HepG2 (cell line): ENCODE data around the gene SLCO3A1. TPM values are rescaled to one million over a fixed set of nuclear protein-coding genes. Genes with fewer than 3 reads are reported as not detected.

Source experiments
- ATAC-seq: fragments of 200-7000 bp; cut with Tn5 transposase; 3 replicates; pipeline ENCODE4 v1.9.1; 2020; ENCODE audit warnings: mild to moderate bottlenecking, moderate library complexity
- BruUV-seq: library from RNA; stranded (reverse); fragments of 400-500 nt; replicated peaks from 2 replicates; lab custom pipeline; 2021; lab: Mats Ljungman, UMichigan
- CTCF ChIA-PET: fragments of 300-600 bp; formaldehyde crosslinking; extraction: SDS; loops from one replicate; lab custom pipeline; 2021; ENCODE audit warnings: low total read pairs, inconsistent platforms, low intra/inter-chr PET ratio; lab: Yijun Ruan, JAX
- POLR2A ChIA-PET: fragments of 350-600 bp; sonication (Branson Sonifier 250); formaldehyde crosslinking; loops from one replicate; lab custom pipeline; 2020; ENCODE audit warnings: antibody characterized with exemption, inconsistent platforms; lab: Yijun Ruan, JAX
- DNase-seq: peaks from one replicate; pipeline ENCODE4 v3.0.0-alpha.2; 2015; ENCODE audit warnings: low spot score
- FAIRE-seq: peaks from 3 replicates; lab custom pipeline; 2011; peaks lifted over from hg19 to GRCh38; lab: Jason Lieb, UNC
- H2AFZ ChIP-seq: one replicate; pipeline ENCODE4 v1.6.1; 2011; ENCODE audit warnings: low read length, inconsistent platforms
- H3K27ac ChIP-seq: fragments of 300-600 bp; 3 replicates; pipeline ENCODE4 v1.8.0; 2011; ENCODE audit warnings: mixed run types, mild to moderate bottlenecking, mixed read lengths, low read length, inconsistent platforms; ENCODE audit not compliant: insufficient read depth; ENCODE audit errors: extremely low read length
- H3K27me3 ChIP-seq, 2 experiments: fragments of 200-600 bp in 1 of 2; 2 replicates in 1 of 2; 3 replicates in 1 of 2; pipeline versions ENCODE4 v1.6.0 to v1.8.0; 2011; ENCODE audit warnings: low read length in 2 of 2, mild to moderate bottlenecking in 2 of 2, moderate library complexity in 2 of 2, inconsistent platforms in 1 of 2; ENCODE audit not compliant: insufficient read depth in 2 of 2, control insufficient read depth in 1 of 2
- H3K36me3 ChIP-seq, 2 experiments: fragments of 200-600 bp in 1 of 2; replicated peaks in 1 of 2; 2 replicates in 1 of 2; 3 replicates in 1 of 2; pipeline versions ENCODE4 v1.5.1 to v1.8.0; 2011; ENCODE audit warnings: low read length in 2 of 2, inconsistent platforms in 1 of 2; ENCODE audit not compliant: insufficient read depth in 2 of 2, control insufficient read depth in 1 of 2
- H3K4me1 ChIP-seq: 2 replicates; pipeline ENCODE4 v1.5.1; 2012; ENCODE audit warnings: low read length, inconsistent platforms; ENCODE audit not compliant: insufficient read depth
- H3K4me2 ChIP-seq: 2 replicates; pipeline ENCODE4 v1.6.0; 2011; ENCODE audit warnings: low read depth, low read length, inconsistent platforms
- H3K4me3 ChIP-seq, 3 experiments: fragments of 200-600 bp in 1 of 3; sonication (generic), shearing (Covaris generic) in 1 of 3; replicated peaks in 1 of 3; 2 replicates each; pipeline ENCODE4 v1.5.1; 2011 to 2016; ENCODE audit warnings: low read length in 3 of 3, inconsistent platforms in 2 of 3, low read depth in 2 of 3, mild to moderate bottlenecking in 2 of 3, control low read depth in 1 of 3, mixed read lengths in 1 of 3; ENCODE audit not compliant: insufficient read depth in 1 of 3
- H3K79me2 ChIP-seq: one replicate; pipeline ENCODE4 v1.6.1; 2011; ENCODE audit warnings: low read length, inconsistent platforms; ENCODE audit not compliant: insufficient read depth
- H3K9ac ChIP-seq: 2 replicates; pipeline ENCODE4 v1.6.0; 2011; ENCODE audit warnings: mild to moderate bottlenecking, low read depth, low read length, inconsistent platforms; ENCODE audit not compliant: insufficient read depth
- H3K9me3 ChIP-seq: 2 replicates; pipeline ENCODE4 v1.5.1; 2012; ENCODE audit warnings: mild to moderate bottlenecking, low read length
- H4K20me1 ChIP-seq: 2 replicates; pipeline ENCODE4 v1.6.0; 2011; ENCODE audit warnings: inconsistent platforms, mild to moderate bottlenecking, low read length, moderate library complexity; ENCODE audit not compliant: insufficient read depth
- ARHGAP35 ChIP-seq: sonication (generic); formaldehyde crosslinking; IDR thresholded peaks from 2 replicates; pipeline ENCODE4 v1.9.0; 2022; ENCODE audit warnings: mild to moderate bottlenecking, inconsistent platforms, moderate library complexity, missing genetic modification reagents, borderline replicate concordance
- ELK4 ChIP-seq: sonication (generic); formaldehyde crosslinking; IDR thresholded peaks from 2 replicates; pipeline ENCODE4 v1.9.0; 2021; ENCODE audit warnings: missing genetic modification reagents, borderline replicate concordance
- PHF5A ChIP-seq: IDR thresholded peaks from one replicate; pipeline ENCODE4 v1.6.1; 2018; ENCODE audit warnings: low read depth, missing genetic modification reagents; ENCODE audit not compliant: unreplicated experiment
- POGZ ChIP-seq: sonication (generic); formaldehyde crosslinking; IDR thresholded peaks from 2 replicates; pipeline ENCODE4 v1.4.0; 2020; ENCODE audit warnings: mild to moderate bottlenecking, missing genetic modification reagents
- ZBTB7A ChIP-seq: sonication (generic); formaldehyde crosslinking; IDR thresholded peaks from 2 replicates; pipeline ENCODE4 v1.8.0; 2022; ENCODE audit warnings: mild to moderate bottlenecking, missing genetic modification reagents
- ZMYM3 ChIP-seq: sonication (generic); formaldehyde crosslinking; IDR thresholded peaks from 2 replicates; pipeline ENCODE4 v1.5.1; 2020; ENCODE audit warnings: mild to moderate bottlenecking, missing genetic modification reagents
- ZNF256 ChIP-seq: sonication (generic); formaldehyde crosslinking; conservative IDR thresholded peaks from 2 replicates; pipeline ENCODE4 v1.4.0; 2020; ENCODE audit warnings: missing genetic modification reagents
- ZNF33B ChIP-seq: sonication (generic); formaldehyde crosslinking; IDR thresholded peaks from 2 replicates; pipeline ENCODE4 v1.5.1; 2020; ENCODE audit warnings: mild to moderate bottlenecking, missing genetic modification reagents
- ZNF678 ChIP-seq: sonication (generic); formaldehyde crosslinking; IDR thresholded peaks from 2 replicates; pipeline ENCODE4 v1.4.0; 2020; ENCODE audit warnings: mild to moderate bottlenecking, missing genetic modification reagents
- WGBS: methylation state at CpG from one replicate; pipeline ENCODE4 v1.1.6; 2017; ENCODE audit warnings: low lambda C conversion rate; 5-methylcytosine and 5-hydroxymethylcytosine counted together
- in situ Hi-C: cut with HindIII; loops from 2 replicates; pipeline ENCODE4 v1.10.0; 2017; ENCODE audit warnings: low pct_unique_long_range_greater_than_20kb; ENCODE audit not compliant: extremely low pct_ligation_motif_present
- intact Hi-C: fragments of 100-400 bp; cut with micrococcal nuclease; formaldehyde crosslinking; loops from one replicate; pipeline ENCODE4 v1.10.0; 2022; ENCODE audit not compliant: unreplicated experiment
- polyA plus RNA-seq, 8 experiments: library from polyadenylated mRNA; depleted of rRNA in 3 of 8; stranded (reverse) in 7 of 8; unstranded in 1 of 8; fragments of >200 nt; fragmentation: Illumina TruSeq in 4 of 8; extraction: Trizol in 4 of 8; gene quantifications; 2 replicates each; pipeline versions ENCODE4 v1.2.1 to v1.2.3, GENCODE V29; 2011 to 2016; ENCODE audit warnings: low read depth in 4 of 8, missing spikeins in 1 of 8, mixed read lengths in 1 of 8; ENCODE audit not compliant: insufficient read depth in 1 of 8
- total RNA-seq, 5 experiments: library from RNA; depleted of rRNA; stranded (reverse); fragments of >200 nt; fragmentation: Illumina TruSeq; extraction: Trizol; gene quantifications; 2 replicates each; pipeline ENCODE4 v1.2.3, GENCODE V29; 2016; ENCODE audit warnings: low read depth in 1 of 5
- TF ChIP-seq, protein P1 (sequence below): sonication (generic); formaldehyde crosslinking; conservative IDR thresholded peaks from 2 replicates; pipeline ENCODE4 v1.8.1; 2023; ENCODE audit warnings: missing genetic modification reagents
- TF ChIP-seq, protein P2 (sequence below): sonication (generic); formaldehyde crosslinking; IDR thresholded peaks from 2 replicates; pipeline ENCODE4 v1.8.0; 2022; ENCODE audit warnings: missing genetic modification reagents, mild to moderate bottlenecking, borderline replicate concordance

Gene SLCO3A1
- total and polyA plus RNA-seq, 2 of the 13 experiments (the other 11 are each of a cell fraction or from before 2014, with no cell fraction given): 0.02 TPM; not detected in 1

GRCh38 chr15:91853511-91853947 lies at the start of gene SLCO3A1 (continued):
- TF ChIP-seq, protein P1, sequence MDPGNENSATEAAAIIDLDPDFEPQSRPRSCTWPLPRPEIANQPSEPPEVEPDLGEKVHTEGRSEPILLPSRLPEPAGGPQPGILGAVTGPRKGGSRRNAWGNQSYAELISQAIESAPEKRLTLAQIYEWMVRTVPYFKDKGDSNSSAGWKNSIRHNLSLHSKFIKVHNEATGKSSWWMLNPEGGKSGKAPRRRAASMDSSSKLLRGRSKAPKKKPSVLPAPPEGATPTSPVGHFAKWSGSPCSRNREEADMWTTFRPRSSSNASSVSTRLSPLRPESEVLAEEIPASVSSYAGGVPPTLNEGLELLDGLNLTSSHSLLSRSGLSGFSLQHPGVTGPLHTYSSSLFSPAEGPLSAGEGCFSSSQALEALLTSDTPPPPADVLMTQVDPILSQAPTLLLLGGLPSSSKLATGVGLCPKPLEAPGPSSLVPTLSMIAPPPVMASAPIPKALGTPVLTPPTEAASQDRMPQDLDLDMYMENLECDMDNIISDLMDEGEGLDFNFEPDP: no peak

- no peaks in the 10 kb centered on the region for H3K9me3 ChIP-seq
- H3K9ac ChIP-seq: no peak overlapping the region
- TF ChIP-seq POGZ (no peak), ZBTB7A (CRISPR knock-in tag) (no peak), PHF5A (CRISPR knock-in tag) (no peak), ELK4 (CRISPR knock-in tag) (no peak), ZMYM3 (CRISPR knock-in tag) (no peak), ZNF256 (no peak), ZNF678 (no peak), ZNF33B (CRISPR knock-in tag) (no peak), ARHGAP35 (CRISPR knock-in tag) (no peak)
- TF ChIP-seq, protein P1: no peak
- TF ChIP-seq, protein P2, sequence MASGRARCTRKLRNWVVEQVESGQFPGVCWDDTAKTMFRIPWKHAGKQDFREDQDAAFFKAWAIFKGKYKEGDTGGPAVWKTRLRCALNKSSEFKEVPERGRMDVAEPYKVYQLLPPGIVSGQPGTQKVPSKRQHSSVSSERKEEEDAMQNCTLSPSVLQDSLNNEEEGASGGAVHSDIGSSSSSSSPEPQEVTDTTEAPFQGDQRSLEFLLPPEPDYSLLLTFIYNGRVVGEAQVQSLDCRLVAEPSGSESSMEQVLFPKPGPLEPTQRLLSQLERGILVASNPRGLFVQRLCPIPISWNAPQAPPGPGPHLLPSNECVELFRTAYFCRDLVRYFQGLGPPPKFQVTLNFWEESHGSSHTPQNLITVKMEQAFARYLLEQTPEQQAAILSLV: no peak
- TF ChIP-seq, all 625 proteins: peak for 0
- ATAC-seq (no peak), DNase-seq (no peak), FAIRE-seq (no peak)
- CTCF ChIA-PET: no interaction called here
- Histone ChIP-seq H3K4me2 (no peak overlapping the region), H3K4me1 (no peaks in the 10 kb centered on the region), H2AFZ (no peak overlapping the region), H3K27me3 (peaks cover 0 to 3% of the 10 kb centered on the region in 2 experiments; a peak in 1 of 5 replicates), H4K20me1 (no peaks in the 10 kb centered on the region), H3K4me3 (no peak overlapping the region), H3K27ac (no peak overlapping the region), H3K36me3 (no peaks in the 10 kb centered on the region), H3K79me2 (no peaks in the 10 kb centered on the region)
- WGBS: 73% methylated on average over 6 of the region's 6 CpGs
- in situ Hi-C loops: no loop called here
- BruUV-seq: no TSS peak
- POLR2A ChIA-PET: no interaction called here
- intact Hi-C loops: no loop called here
Measured at GRCh38 chr15:91807122-91807521, 46.4 kb upstream of the SLCO3A1 start.
